Jurkat, Clone E6-1 (cell line): ENCODE measurements around the gene BEX4. TPM values are rescaled to one million over a fixed set of nuclear protein-coding genes. Genes with fewer than 3 reads are reported as not detected.
"Not testable (repeated sequence)": the region's sequence is repeated elsewhere in the genome, so short reads cannot be mapped to it uniquely, and the experiment has no call there.

Experiments
- DNase-seq: peaks from one replicate; pipeline ENCODE4 v3.0.0-alpha.2; 2011; ENCODE audit warnings: low read depth, low spot score
- H3K4me3 ChIP-seq: 2 replicates; pipeline ENCODE4 v1.5.1; 2011; ENCODE audit warnings: mild to moderate bottlenecking, low read length, control low read depth, moderate library complexity
- polyA plus RNA-seq: library from polyadenylated mRNA; unstranded; fragments of >200 nt; gene quantifications from one replicate; pipeline ENCODE4 v1.2.1, GENCODE V29; 2012; ENCODE audit warnings: missing spikeins; ENCODE audit not compliant: insufficient read length, insufficient read depth

Gene BEX4, protein sequence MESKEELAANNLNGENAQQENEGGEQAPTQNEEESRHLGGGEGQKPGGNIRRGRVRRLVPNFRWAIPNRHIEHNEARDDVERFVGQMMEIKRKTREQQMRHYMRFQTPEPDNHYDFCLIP
- polyA plus RNA-seq = 18.9 TPM

DNA sequence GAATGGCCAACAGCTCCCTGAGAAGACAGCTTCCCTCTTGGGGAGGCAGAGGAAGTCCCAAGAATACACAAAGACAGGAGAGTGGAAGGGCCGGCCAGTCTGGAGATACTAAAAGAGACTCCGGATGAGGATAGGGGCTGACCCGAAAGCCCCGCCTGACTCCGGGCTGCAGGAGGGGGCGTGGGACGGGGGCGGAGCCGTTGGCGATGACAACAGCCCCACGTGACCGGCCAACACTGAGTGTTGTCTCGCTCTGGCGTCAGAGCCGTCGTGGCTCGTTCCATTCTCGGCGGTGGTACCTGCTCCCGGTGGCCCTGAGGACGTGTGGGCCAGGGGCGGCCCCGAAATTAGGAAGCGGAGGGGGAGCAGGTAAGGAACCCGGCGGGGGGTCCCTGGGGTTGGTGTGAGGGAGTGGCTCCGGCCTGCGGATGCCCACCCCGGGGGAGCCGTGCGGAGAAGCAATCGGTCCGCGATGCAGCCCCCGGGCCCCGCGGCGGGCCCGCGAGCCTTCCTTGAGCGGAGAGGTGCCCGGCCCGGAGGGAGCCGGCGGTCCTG lies at the start of gene BEX4:
Gene BEX4 (plus strand): TSS at position 239 of the 555 bp plus-strand sequence. CDS start 1,046 bp downstream, outside the sequence.
- peak within 1 kb of the TSS; percentile 57 for H3K4me3 ChIP-seq
- peak; percentile 45 for DNase-seq

DNA sequence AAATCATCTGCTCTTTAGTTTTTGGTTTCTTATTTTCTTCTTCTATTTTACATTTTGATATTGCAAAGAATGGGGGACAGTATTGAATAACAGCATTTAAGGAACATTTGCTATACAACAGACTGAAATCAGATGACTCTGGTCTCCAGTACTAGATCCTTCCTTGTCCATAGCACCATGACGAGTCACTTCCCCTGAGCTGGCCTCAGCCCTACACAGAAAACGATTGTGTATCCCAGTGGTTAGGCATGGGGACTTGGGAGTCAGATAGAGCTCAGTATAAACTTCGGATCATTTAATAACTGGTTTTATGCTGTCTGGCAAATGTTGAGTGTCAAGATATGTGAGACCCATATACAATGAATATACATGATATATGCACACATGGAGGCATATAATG lies 44.7 kb upstream of the BEX4 start:
- no peak overlapping the region for H3K4me3 ChIP-seq
- no peak for DNase-seq

DNA sequence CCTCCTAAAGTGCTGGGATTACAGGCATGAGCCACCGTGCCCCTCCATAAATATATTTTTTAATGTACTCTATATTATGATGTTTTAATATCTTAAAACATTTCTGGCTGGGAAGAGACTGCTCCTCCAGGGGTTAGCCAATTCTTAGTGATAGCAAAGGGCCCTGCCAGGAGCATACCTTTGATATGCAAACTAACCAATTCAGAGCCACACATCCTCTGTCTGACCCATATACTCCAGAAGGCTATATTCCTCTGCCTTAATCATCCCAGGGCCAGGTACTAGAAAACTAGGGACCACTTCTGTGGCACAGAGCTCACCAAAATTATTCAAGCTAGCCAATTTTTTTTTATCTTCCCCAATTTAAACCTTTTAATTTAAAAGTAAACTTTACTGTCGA lies 43.6 kb upstream of the BEX4 start:
- H3K4me3 ChIP-seq = no peak overlapping the region
- no peak for DNase-seq

DNA sequence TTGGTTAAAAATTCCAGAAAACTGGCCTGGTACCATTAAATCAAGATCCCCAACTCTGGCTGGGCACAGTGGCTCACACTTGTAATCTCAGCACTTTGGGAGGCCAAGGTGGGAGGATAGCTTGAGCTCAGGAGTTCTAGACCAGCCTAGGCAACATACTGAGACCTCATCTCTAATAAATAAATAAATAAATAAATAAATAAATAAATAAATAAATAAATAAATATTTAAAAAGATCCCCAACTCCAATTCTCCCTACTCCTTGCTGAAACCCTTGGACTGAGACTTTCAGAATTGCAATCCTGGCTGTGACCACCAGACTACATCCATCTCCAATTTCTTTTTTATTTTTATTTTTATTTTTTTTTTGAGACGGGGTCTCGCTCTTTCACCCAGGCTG lies 39.7 kb upstream of the BEX4 start:
- not testable (repeated sequence) for H3K4me3 ChIP-seq, DNase-seq

DNA sequence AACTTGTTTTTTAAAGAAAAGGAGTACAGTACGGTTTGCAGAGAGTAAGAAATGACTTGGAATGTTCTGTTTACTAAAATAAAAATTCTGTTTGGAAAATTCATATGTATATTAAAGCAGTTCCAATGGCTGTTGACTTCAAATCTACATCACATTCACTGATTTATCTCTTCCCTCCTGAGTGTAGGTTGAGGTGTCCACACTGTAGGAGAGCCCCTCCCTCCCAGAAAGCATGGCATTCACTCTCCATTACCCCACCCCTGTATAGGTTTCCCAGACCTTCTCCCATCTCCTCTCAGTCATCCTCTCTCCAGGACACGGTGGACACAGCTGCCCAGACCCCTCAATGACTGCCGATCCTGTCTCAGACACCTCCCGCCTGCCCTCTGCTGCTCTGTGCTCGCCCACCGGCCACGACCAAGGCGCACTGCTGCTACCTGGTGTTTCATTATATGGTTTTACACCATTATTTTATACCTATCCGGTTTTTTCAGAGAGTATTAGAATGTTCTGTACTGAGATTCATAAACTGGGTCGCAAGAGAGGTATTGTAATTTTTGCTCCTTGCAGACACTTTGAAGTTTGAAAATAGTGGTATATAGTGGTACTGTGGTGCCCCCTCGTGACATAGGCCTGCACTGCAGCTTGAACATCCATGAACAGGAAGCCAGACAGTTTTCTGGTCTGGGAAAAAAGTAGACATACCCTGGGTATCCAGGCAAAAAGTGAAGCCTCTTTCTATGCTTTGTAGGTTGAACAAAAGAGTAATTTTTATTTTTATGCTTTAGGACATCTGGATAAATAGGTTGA lies 38.8 kb upstream of the BEX4 start:
- DNase-seq = peak; percentile 24
- no peak overlapping the region for H3K4me3 ChIP-seq

DNA sequence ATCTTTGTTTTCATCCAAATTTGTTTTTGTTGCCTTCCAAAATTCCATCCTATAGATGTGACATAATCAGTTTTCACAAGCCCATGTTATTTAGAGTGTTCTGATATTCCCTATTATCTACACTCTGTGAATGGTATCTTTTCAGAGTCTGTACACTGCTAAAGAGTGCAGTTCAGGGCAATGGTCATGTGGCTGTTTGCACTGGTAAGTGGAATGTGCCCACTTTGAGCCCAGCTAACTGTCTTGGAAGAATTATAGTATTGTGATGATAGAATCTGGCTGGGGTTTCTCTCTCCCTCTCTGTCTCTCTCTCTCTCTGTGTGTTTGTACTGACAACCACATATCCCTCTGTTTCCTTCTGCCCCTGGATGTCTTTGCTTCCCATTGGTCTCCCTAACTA lies 37.4 kb upstream of the BEX4 start:
- no peak for DNase-seq
- no peak overlapping the region for H3K4me3 ChIP-seq

DNA sequence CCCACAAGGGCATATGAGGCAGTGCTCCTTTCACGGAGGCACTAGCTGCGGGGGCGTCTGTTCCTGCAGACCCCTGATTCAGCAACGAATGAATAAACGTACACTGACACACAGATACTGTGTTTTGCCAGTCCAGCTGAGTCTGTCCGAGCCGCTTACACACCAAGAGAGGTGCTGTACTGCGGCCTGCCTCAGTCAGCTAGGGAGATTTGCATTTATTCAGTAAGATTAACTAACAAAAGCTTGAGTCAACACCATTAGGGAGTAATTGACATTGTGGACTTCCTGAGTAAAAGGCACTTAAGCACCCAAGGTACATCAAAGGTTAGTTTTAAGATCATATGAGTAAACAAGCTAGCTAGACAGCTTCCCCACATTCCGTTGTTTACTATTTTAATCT lies 31.0 kb upstream of the BEX4 start:
- DNase-seq = no peak
- H3K4me3 ChIP-seq = no peak overlapping the region

DNA sequence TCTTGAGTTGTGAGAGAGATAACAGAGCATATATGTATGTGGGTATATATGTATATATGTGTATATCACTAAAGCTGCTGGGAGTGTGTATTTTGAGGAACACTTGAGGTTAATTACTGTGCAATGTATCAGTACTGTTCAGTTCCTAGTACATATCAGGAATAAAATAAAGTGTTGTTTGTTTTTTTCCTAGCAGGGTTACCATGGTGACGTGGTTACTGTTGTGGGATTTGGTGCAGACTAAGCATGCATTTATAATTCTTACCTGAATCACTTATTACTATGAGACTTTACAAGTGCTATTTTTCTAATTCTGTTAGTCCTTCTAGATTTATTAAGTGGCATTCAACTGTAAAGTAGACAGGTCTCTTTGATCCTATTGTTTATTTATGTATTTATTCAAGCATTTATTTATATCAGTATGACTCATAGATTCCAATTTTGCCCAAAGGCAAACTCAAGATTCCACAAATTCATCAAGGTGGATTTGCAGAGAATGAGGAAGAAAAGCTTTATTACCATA lies 26.9 kb upstream of the BEX4 start:
- H3K4me3 ChIP-seq = no peak overlapping the region
- DNase-seq = no peak

DNA sequence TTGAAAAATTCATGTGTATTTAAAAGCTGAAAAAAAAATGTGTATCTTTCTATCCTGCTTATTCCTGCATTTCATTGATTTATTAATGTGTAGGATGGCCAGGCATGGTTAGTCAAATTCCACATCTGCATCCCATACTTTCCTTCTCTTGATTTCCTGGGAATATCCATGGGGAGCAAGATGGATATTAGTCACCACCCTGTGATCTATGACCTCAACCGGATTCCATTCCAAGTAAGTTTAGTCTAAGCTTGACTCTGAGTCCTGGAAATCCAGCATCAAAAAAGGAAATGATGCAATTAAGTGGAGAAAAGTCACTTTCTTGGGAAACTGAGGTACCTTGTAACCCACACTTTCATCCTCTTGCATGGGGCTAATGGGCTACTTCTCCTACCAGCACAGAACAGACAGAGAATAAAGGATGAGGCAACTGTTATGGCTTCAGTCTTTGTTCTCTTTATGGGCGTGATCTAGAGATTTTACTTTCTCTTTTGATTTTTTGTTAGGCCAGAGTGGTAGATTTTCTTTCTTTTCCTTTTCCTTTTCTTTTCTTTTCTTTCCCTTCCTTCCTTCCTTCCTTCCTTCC lies 17.1 kb upstream of the BEX4 start:
- DNase-seq = no peak

DNA sequence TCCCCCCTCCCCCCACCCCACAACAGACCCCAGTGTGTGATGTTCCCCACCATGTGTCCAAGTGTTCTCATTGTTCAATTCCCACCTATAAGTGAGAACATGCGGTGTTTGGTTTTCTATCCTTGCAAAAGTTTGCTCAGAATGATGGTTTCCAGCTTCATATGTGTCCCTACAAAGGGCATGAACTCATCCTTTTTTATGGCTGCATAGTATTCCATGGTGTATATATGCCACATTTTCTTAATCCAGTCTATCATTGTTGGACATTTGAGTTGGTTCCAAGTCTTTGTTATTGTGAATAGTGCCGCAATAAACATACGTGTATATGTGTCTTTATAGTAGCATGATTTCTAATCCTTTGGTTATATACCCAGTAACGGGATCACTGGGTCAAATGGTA lies 16.2 kb upstream of the BEX4 start:
- not testable (repeated sequence) for DNase-seq, H3K4me3 ChIP-seq

More for the DNA sequence above, 17.1 kb upstream of the BEX4 start:
- no peak overlapping the region for H3K4me3 ChIP-seq

DNA sequence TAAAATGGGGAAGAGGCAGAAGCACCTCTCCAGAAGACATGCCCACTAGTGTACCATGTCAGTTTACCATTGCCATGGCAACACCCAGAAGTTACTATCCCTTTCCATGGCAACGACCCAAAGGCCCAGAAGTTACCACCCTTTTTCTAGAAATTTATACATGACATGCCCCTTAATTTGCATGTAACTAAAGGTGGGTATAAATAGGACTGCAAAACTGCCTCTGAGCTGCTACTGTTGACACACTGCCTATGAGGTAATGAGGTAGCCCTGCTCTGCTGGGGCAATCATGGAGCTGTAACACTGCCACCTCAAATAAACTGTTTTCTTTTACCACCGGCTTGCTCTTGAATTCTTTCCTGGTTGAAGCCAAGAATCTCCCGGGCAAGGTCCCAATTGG lies 13.9 kb upstream of the BEX4 start:
- DNase-seq = no peak
- no peak overlapping the region for H3K4me3 ChIP-seq

DNA sequence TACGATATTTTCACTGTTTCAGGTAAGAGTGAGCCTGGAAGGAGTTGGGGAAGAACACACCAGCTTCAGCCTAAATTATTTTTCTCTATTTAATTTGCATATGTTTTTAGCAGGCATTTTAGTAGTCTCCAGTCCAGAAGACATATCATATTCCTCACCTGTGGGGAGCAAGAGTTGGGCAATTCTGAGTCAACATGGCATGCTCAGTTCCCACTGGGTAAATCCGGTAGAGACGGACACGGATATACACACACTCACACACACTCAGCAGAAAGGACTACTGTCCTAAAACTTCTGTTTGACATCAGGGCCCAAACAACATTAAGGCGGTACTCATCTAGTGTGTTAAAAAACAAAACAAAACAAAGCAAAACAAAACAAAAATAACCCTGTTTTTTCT lies 4.9 kb upstream of the BEX4 start:
- H3K4me3 ChIP-seq = no peak overlapping the region
- no peak for DNase-seq

DNA sequence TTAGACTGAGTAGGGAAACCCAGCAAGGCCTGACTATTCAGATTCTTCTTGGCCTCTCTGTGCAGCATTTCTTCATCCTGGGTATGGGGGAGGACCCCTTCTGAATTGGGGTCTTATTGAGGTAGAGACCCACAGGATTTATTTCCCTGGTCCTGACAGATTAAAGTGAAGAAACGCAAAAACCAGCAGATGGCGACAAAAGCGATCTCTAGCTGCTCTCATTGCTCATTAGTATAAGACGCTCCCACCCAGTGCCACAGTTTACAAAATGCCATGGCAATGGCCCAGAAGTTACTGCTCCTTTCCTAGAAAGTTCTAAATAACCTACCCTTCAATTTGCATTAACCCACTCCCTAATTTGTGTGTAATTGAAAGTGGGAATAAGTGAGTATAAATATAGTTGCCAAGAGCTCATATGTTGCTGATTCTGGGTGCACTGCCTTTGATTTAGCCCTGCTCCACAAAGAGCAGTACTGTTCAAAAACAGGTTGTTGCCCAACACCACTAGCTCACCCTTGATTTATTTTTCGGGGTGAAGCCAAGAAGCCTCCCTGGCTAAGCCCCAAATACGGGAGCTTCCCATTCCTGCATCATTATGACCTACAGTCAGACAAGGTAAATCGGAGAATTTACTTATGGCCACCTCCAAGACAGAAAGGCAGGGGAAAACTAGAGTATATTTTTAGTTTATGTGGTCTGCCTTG lies 3.7 kb upstream of the BEX4 start:
- H3K4me3 ChIP-seq = no peak overlapping the region
- peak; percentile 36 for DNase-seq

DNA sequence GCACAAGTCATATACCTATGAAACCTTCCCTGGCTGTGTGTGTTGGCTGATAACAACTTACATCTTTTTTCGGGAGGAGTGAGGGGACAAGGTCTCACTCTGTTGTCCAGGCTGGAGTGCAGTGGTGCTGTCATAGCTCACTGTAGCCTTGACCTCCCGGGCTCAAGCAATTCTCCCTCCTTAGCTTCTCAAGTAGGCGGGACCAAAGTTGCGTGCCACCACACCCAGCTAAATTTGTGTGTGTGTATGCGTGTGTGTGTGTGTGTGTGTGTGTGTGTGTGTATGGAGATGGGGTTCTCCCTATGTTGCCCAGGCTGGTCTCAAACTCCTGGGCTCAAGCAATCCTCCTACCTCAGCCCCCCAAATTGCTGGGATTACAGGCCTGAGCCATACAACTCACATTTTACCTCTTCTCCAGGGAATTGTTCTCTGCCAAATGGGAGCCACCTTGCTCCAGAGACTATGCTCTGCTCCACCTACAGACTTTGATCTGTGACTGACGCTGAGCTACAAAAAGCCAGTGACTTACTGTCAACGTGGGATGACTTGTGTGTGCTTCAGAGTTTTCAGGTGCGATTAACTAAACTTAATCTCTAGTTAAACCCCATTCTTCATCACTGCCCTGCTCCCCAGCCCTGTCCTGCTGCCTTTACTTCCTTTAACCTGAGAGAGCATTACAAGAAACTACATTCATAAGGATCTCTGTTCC lies 2.0 kb upstream of the BEX4 start:
- no peak overlapping the region for H3K4me3 ChIP-seq
- no peak for DNase-seq

DNA sequence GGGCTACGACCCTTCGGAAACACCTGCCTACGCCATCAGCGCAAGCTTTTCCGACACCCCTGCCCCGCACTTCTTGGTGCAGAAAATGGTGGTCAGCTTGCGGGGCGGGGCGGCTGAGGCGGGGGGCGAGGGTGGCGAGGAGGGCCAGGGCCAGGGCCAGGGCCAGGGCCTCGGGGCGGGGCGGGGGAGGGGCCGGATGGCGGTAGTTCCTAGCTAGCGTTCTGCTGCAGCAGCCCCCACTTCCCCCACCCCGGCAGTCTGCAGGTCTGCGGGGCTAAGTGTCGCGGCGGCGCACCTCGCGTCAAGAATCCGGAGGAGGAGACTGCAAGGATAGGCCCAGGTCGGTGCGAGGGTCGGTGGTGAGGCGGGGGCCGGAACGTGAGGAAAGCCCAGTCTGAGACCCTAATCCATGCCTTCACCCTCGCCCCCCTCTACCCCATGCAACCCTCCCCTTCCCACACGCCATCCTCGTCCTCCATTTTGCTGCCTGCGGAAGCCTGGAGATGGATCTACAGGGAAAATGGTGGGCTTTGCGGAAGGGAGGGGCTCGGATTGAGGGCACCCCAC lies 600 bp downstream of the BEX4 start:
- no peak for DNase-seq
- peak overlapping the region; percentile 57 for H3K4me3 ChIP-seq

DNA sequence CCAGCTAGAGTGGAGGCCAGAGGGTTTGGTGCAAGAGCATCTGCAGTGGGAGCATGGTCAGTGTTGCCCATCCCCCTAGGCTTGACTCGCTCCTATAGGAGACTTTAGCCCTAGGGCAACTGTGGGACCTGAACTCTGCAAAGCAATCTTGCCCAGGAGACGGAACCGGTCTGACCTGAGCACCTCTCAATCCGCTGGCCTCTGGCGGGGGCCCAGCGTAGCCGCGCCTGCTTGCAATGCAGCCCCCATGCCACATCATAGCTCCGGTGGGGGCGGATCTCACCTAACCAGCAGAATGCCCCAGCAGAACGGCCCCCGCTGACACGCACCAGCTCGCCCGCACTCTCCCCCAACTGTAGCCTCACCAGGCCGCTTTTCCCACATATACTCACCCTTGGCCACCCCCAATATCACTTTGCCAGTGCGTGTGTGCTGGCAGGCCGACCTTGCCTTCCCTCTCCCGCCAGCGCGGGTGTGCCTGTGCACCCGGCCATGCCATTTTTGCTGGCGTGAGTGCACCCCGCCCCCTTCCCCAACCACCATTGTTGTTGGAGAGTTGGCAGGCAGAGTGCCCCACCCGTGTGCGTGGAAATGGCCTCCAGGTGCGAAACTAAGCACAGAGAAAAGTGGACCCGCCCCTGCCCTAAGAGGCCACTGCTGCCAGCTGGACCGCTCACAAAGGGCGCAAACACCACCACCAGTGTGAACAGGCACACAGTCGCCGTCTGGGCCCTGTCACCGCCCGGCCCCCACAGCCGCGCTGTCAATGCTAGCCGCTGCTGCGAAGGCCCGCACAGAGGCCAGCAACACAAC lies 5.8 kb downstream of the BEX4 start:
- no peak for DNase-seq
- no peak overlapping the region for H3K4me3 ChIP-seq

DNA sequence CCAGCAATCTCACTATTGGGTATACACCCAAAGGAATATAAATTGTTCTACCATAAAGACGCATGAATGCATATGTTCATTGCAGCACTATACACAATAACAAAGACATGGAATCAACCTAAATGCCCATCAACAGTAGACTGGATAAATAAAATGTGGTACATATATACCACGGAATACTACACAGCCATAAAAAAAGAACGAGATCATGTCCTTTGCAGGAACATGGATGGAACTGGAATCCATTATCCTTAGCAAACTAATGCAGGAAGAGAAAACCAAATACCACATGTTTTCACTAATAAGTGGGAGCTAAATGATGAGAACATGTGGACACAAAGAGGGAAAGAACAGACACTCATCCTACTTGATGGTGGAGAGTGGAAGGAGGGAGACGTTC lies 11.0 kb downstream of the BEX4 start:
- DNase-seq = not testable (repeated sequence)

DNA sequence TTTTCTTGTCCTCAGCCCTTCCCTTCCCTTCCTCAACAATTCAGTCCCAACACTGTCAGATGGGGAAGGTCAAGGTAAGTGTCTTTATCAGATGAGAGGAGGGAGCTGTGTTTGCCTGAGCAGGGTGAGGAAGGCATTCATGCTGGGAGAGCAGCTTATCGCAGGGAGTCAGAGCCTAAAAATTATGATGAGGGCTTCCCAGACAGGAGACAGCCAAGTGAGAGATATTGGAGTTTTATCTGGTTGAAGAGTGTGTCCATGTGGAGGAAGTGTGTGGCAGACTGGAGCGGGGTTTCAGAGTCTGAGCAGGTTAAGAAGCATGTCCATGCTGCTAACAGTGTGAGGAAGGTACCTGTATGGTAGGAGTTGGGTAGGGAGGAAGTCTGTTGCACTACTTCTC lies 18.4 kb downstream of the BEX4 start:
- DNase-seq = no peak
- H3K4me3 ChIP-seq = no peak overlapping the region

More for the DNA sequence above, 11.0 kb downstream of the BEX4 start:
- not testable (repeated sequence) for H3K4me3 ChIP-seq
